PC-3 (cell line): ENCODE results near the gene MYB. TPM values are rescaled to one million over a fixed set of nuclear protein-coding genes. Genes with fewer than 3 reads are reported as not detected.

Experiments used
- ATAC-seq: fragments of 200-7000 bp; cut with Tn5 transposase; 2 replicates; pipeline ENCODE4 v1.9.1; 2020; ENCODE audit warnings: mild to moderate bottlenecking, moderate library complexity
- BruUV-seq: library from RNA; stranded (reverse); fragments of 400-500 nt; replicated peaks from 2 replicates; lab custom pipeline; 2021; lab: Mats Ljungman, UMichigan
- CTCF ChIA-PET: fragments of 300-600 bp; sonication (Branson Sonifier 250); formaldehyde crosslinking; loops from one replicate; lab custom pipeline; 2022; ENCODE audit warnings: antibody characterized with exemption; lab: Charles Lee
- POLR2A ChIA-PET: fragments of 300-600 bp; sonication (Branson Sonifier 250); formaldehyde crosslinking; loops from one replicate; lab custom pipeline; 2022; ENCODE audit warnings: antibody characterized with exemption; ENCODE audit not compliant: unreplicated experiment; lab: Charles Lee
- DNase-seq: peaks from one replicate; pipeline ENCODE4 v3.0.0-alpha.2; 2015
- H2AFZ ChIP-seq: fragments of 300-600 bp; sonication (generic); 2 replicates; pipeline ENCODE4 v1.6.0; 2016; ENCODE audit warnings: antibody characterized with exemption, low read length
- H3F3A ChIP-seq: fragments of 300-600 bp; sonication (generic); one replicate; pipeline ENCODE4 v1.6.0; 2017; ENCODE audit warnings: antibody characterized with exemption, low read length, control low read depth, mild to moderate bottlenecking; ENCODE audit not compliant: unreplicated experiment
- H3K27ac ChIP-seq: fragments of 300-600 bp; sonication (generic); 2 replicates; pipeline ENCODE4 v1.5.1; 2016; ENCODE audit warnings: mild to moderate bottlenecking, low read length
- H3K27me3 ChIP-seq: fragments of 300-600 bp; sonication (generic); 2 replicates; pipeline ENCODE4 v1.6.1; 2016; ENCODE audit warnings: low read length, mixed read lengths
- H3K36me3 ChIP-seq: fragments of 300-600 bp; sonication (generic); 2 replicates; pipeline ENCODE4 v1.6.1; 2016; ENCODE audit warnings: low read depth, mixed run types, low read length, mixed read lengths
- H3K4me1 ChIP-seq: fragments of 300-600 bp; sonication (generic); 2 replicates; pipeline ENCODE4 v1.5.1; 2016; ENCODE audit warnings: low read length; ENCODE audit not compliant: insufficient read depth
- H3K4me2 ChIP-seq: fragments of 300-600 bp; sonication (generic); 2 replicates; pipeline ENCODE4 v1.6.0; 2016; ENCODE audit warnings: low read length
- H3K4me3 ChIP-seq: fragments of 300-600 bp; sonication (generic); 2 replicates; pipeline ENCODE4 v1.5.1; 2016; ENCODE audit warnings: mild to moderate bottlenecking, low read length, mixed read lengths
- H3K79me2 ChIP-seq: fragments of 300-600 bp; sonication (generic); 2 replicates; pipeline ENCODE4 v1.6.1; 2017; ENCODE audit warnings: low read length, mixed read lengths
- H3K9ac ChIP-seq: fragments of 300-600 bp; sonication (generic); 2 replicates; pipeline ENCODE4 v1.6.0; 2016; ENCODE audit warnings: mild to moderate bottlenecking, low read length
- H3K9me2 ChIP-seq: fragments of 300-600 bp; sonication (generic); replicated peaks from 2 replicates; pipeline ENCODE4 v1.6.1; 2016; ENCODE audit warnings: mixed run types, low read length, mixed read lengths
- H3K9me3 ChIP-seq: fragments of 300-600 bp; sonication (generic); 2 replicates; pipeline ENCODE4 v1.6.1; 2016; ENCODE audit warnings: low read length, mixed read lengths
- H4K20me1 ChIP-seq: fragments of 300-600 bp; sonication (generic); 2 replicates; pipeline ENCODE4 v1.6.1; 2016; ENCODE audit warnings: low read length, mixed read lengths
- CTCF ChIP-seq: fragments of 300-600 bp; sonication (generic); conservative IDR thresholded peaks from 2 replicates; pipeline ENCODE4 v1.5.1; 2017; ENCODE audit warnings: antibody characterized with exemption, low read depth, mild to moderate bottlenecking, low read length
- EZH2 ChIP-seq: fragments of 300-600 bp; sonication (generic); IDR thresholded peaks from one replicate; pipeline ENCODE4 v1.6.1; 2017; ENCODE audit warnings: antibody characterized with exemption, mild to moderate bottlenecking, low read length; ENCODE audit not compliant: unreplicated experiment
- EZH2phosphoT487 ChIP-seq: fragments of 300-600 bp; sonication (generic); IDR thresholded peaks from 2 replicates; pipeline ENCODE4 v1.6.1; 2018; ENCODE audit warnings: mild to moderate bottlenecking, antibody characterized with exemption, low read length, borderline replicate concordance
- intact Hi-C: fragments of 100-400 bp; cut with micrococcal nuclease; formaldehyde crosslinking; loops from 2 replicates; pipeline ENCODE4 v1.9.0; 2023
- total RNA-seq: library from RNA; depleted of rRNA; stranded (reverse); fragments of >200 nt; gene quantifications from 2 replicates; pipeline ENCODE4 v1.2.3, GENCODE V29; 2014

The MYB gene
- total RNA-seq, 1 experiment from 2014 or later, result 4.4 TPM

- intact Hi-C loops, result no loop called here
- Histone ChIP-seq H3F3A (no peaks in the 10 kb centered on the region), H3K27ac (no peak overlapping the region; the same call in 1 of the 2 replicates), H4K20me1 (no peaks in the 10 kb centered on the region), H3K9me2 (no peaks in the 10 kb centered on the region), H3K27me3 (no peaks in the 10 kb centered on the region), H2AFZ (no peak overlapping the region), H3K9ac (no peak overlapping the region), H3K4me1 (peaks cover 15% of the 10 kb centered on the region; the same call in 1 of the 2 replicates), H3K4me3 (no peak overlapping the region), H3K79me2 (no peaks in the 10 kb centered on the region), H3K4me2 (no peak overlapping the region), H3K9me3 (no peaks in the 10 kb centered on the region), H3K36me3 (no peaks in the 10 kb centered on the region)
- TF ChIP-seq CTCF, result no peak
- TF ChIP-seq EZH2phosphoT487, result no peak
- TF ChIP-seq EZH2, result no peak
- DNase-seq (peak; percentile 14), ATAC-seq (no peak)
- CTCF ChIA-PET, result no interaction called here
- no TSS peak for BruUV-seq
- POLR2A ChIA-PET, result no interaction called here
These were observed 69.1 kb downstream of the MYB start for GRCh38 chr6:135250234-135250633.

- TF ChIP-seq CTCF, result no peak
- TF ChIP-seq EZH2, result no peak
- no peak for TF ChIP-seq EZH2phosphoT487
- H4K20me1 ChIP-seq, result no peaks in the 10 kb centered on the region
- no peaks in the 10 kb centered on the region for H3K79me2 ChIP-seq
- intact Hi-C loops, result no loop called here
- CTCF ChIA-PET, result no interaction called here
- H3K36me3 ChIP-seq, result no peaks in the 10 kb centered on the region
- no peaks in the 10 kb centered on the region for H3F3A ChIP-seq
- POLR2A ChIA-PET, result no interaction called here
- no peak overlapping the region for H3K4me3 ChIP-seq
- no peaks in the 10 kb centered on the region for H3K9me2 ChIP-seq
- H3K4me1 ChIP-seq, result peaks cover 15% of the 10 kb centered on the region; the same call in 1 of the 2 replicates
- H3K27ac ChIP-seq, result no peak overlapping the region
- BruUV-seq, result no TSS peak
- DNase-seq (no peak), ATAC-seq (no peak)
- H3K27me3 ChIP-seq, result no peaks in the 10 kb centered on the region
- no peak overlapping the region for H3K9ac ChIP-seq
- H3K9me3 ChIP-seq, result no peaks in the 10 kb centered on the region
- H2AFZ ChIP-seq, result no peak overlapping the region
- H3K4me2 ChIP-seq, result no peak overlapping the region
These were observed 69.8 kb downstream of the MYB start for GRCh38 chr6:135250751-135251497.
